Mesothelial cell of epicardium (in vitro differentiated cells): ENCODE results near the gene NPAT. TPM values are rescaled to one million over a fixed set of nuclear protein-coding genes. Genes with fewer than 3 reads are reported as not detected.

Experiments used
- DNase-seq, 2 experiments: peaks; one replicate each; pipeline ENCODE4 v3.0.0; 2021; ENCODE audit warnings: low spot score in 2 of 2; ENCODE audit not compliant: unreplicated experiment in 2 of 2
- H3K27ac Mint-ChIP-seq: 2 replicates; pipeline ENCODE4 v1.8.0; 2021; ENCODE audit warnings: mixed read lengths
- H3K27me3 Mint-ChIP-seq: 2 replicates; pipeline ENCODE4 v1.8.0; 2021; ENCODE audit warnings: low read depth, mixed read lengths
- H3K36me3 Mint-ChIP-seq: 2 replicates; pipeline ENCODE4 v1.8.0; 2021; ENCODE audit warnings: mixed read lengths
- H3K4me1 Mint-ChIP-seq: 2 replicates; pipeline ENCODE4 v1.8.0; 2021; ENCODE audit warnings: mixed read lengths
- H3K4me3 Mint-ChIP-seq: 2 replicates; pipeline ENCODE4 v1.8.0; 2021; ENCODE audit warnings: mild to moderate bottlenecking, moderate library complexity, mixed read lengths
- H3K9me3 Mint-ChIP-seq: 2 replicates; pipeline ENCODE4 v1.8.0; 2021; ENCODE audit warnings: mixed read lengths
- CTCF ChIP-seq: fragments of 200-600 bp; sonication (generic); IDR thresholded peaks from one replicate; pipeline ENCODE4 v1.5.0; 2021; ENCODE audit warnings: antibody characterized with exemption; ENCODE audit not compliant: unreplicated experiment
- total RNA-seq: library from RNA; stranded (reverse); gene quantifications from 3 replicates; pipeline ENCODE4 v1.2.1, GENCODE V29; 2021

NPAT gene
- total RNA-seq, 1 donor from 2014 or later, result 18.8 TPM

GRCh38 chr11:108203075-108203474, 19.4 kb downstream of the NPAT start:
- no peak for TF ChIP-seq CTCF
- no peaks in the 10 kb centered on the region for H3K27me3 Mint-ChIP-seq
- peaks cover 41% of the 10 kb centered on the region for H3K36me3 Mint-ChIP-seq
- H3K4me3 Mint-ChIP-seq, result no peak overlapping the region
- peaks cover 22% of the 10 kb centered on the region for H3K4me1 Mint-ChIP-seq
- H3K9me3 Mint-ChIP-seq, result peaks cover 16% of the 10 kb centered on the region
- no peak overlapping the region for H3K27ac Mint-ChIP-seq
- DNase-seq, result no peak

GRCh38 chr11:108199446-108200321, 22.8 kb downstream of the NPAT start:
- Mint-ChIP-seq H3K36me3 (peaks cover 25% of the 10 kb centered on the region), H3K27me3 (no peaks in the 10 kb centered on the region), H3K4me3 (no peak overlapping the region)

GRCh38 chr11:108198833-108199232, 23.6 kb downstream of the NPAT start:
- H3K9me3 Mint-ChIP-seq, result peaks cover 3% of the 10 kb centered on the region
- H3K27ac Mint-ChIP-seq, result no peak overlapping the region
- no peak for TF ChIP-seq CTCF
- no peak overlapping the region for H3K4me3 Mint-ChIP-seq
- no peaks in the 10 kb centered on the region for H3K27me3 Mint-ChIP-seq
- H3K4me1 Mint-ChIP-seq, result peaks cover 21% of the 10 kb centered on the region
- peaks cover 16% of the 10 kb centered on the region for H3K36me3 Mint-ChIP-seq
- no peak for DNase-seq

More at GRCh38 chr11:108199446-108200321, 22.8 kb downstream of the NPAT start:
- Mint-ChIP-seq H3K9me3 (peaks cover 7% of the 10 kb centered on the region), H3K4me1 (peaks cover 22% of the 10 kb centered on the region), H3K27ac (peak overlapping the region; percentile 87)
- no peak for TF ChIP-seq CTCF
- DNase-seq, result no peak

GRCh38 chr11:108197351-108197750, 25.1 kb downstream of the NPAT start:
- no peak for DNase-seq
- no peak for TF ChIP-seq CTCF
- Mint-ChIP-seq H3K27me3 (no peaks in the 10 kb centered on the region), H3K4me3 (no peak overlapping the region), H3K4me1 (peaks cover 12% of the 10 kb centered on the region), H3K27ac (no peak overlapping the region), H3K9me3 (no peaks in the 10 kb centered on the region), H3K36me3 (peaks cover 8% of the 10 kb centered on the region)

- H3K4me3 Mint-ChIP-seq, result no peak overlapping the region
- peaks cover 12% of the 10 kb centered on the region for H3K4me1 Mint-ChIP-seq
- no peak for DNase-seq
- no peaks in the 10 kb centered on the region for H3K27me3 Mint-ChIP-seq
- TF ChIP-seq CTCF, result no peak
- H3K36me3 Mint-ChIP-seq, result peaks cover 8% of the 10 kb centered on the region
- no peak overlapping the region for H3K27ac Mint-ChIP-seq
- H3K9me3 Mint-ChIP-seq, result no peaks in the 10 kb centered on the region
These were observed 25.5 kb downstream of the NPAT start for GRCh38 chr11:108196901-108197300.
